GM18507 (cell line): ENCODE data around the gene RGS3.
A peak's percentile ranks its signal among the peaks of the same experiment; 100 is the strongest.

Source experiments
- DNase-seq: peaks from one replicate; pipeline ENCODE4 v3.0.0; 2011; ENCODE audit warnings: low read depth; ENCODE audit not compliant: insufficient read length; ENCODE audit errors: extremely low spot score
- FAIRE-seq: peaks from 2 replicates; lab custom pipeline; 2011; peaks lifted over from hg19 to GRCh38; lab: Jason Lieb, UNC

RGS3 gene

GRCh38 chr9:113603048-113603375, 139.5 kb downstream of the RGS3 start:
- FAIRE-seq, result no peak
- no peak for DNase-seq

- DNase-seq (no peak), FAIRE-seq (no peak)
These were observed 140.2 kb downstream of the RGS3 start for GRCh38 chr9:113603773-113604172.

- FAIRE-seq, result no peak
These were observed 140.9 kb downstream of the RGS3 start for GRCh38 chr9:113604393-113604792.

GRCh38 chr9:113606510-113606909, 143.0 kb downstream of the RGS3 start:
- DNase-seq, result no peak
- no peak for FAIRE-seq

More at GRCh38 chr9:113604393-113604792, 140.9 kb downstream of the RGS3 start:
- no peak for DNase-seq

GRCh38 chr9:113608082-113608685, 144.7 kb downstream of the RGS3 start:
- FAIRE-seq, result no peak
- no peak for DNase-seq

GRCh38 chr9:113609562-113610318, 146.2 kb downstream of the RGS3 start:
- no peak for DNase-seq
- FAIRE-seq, result no peak

GRCh38 chr9:113611461-113612215, 148.1 kb downstream of the RGS3 start:
- FAIRE-seq (no peak), DNase-seq (no peak)

GRCh38 chr9:113612216-113612747, 148.8 kb downstream of the RGS3 start:
- no peak for FAIRE-seq
- DNase-seq, result no peak

GRCh38 chr9:113612828-113613227, 149.3 kb downstream of the RGS3 start:
- FAIRE-seq, result no peak

GRCh38 chr9:113613815-113614413, 150.4 kb downstream of the RGS3 start:
- FAIRE-seq (no peak), DNase-seq (no peak)

More at GRCh38 chr9:113612828-113613227, 149.3 kb downstream of the RGS3 start:
- DNase-seq, result no peak

- peak; percentile 71 for FAIRE-seq
- DNase-seq, result no peak
These were observed 151.5 kb downstream of the RGS3 start for GRCh38 chr9:113614843-113615648.

- DNase-seq, result no peak
- FAIRE-seq, result no peak
These were observed 152.6 kb downstream of the RGS3 start for GRCh38 chr9:113616116-113616515.

GRCh38 chr9:113616621-113617496, 153.3 kb downstream of the RGS3 start:
- DNase-seq, result no peak
- peak; percentile 24 for FAIRE-seq

- DNase-seq (no peak), FAIRE-seq (no peak)
These were observed 154.0 kb downstream of the RGS3 start for GRCh38 chr9:113617550-113617949.

GRCh38 chr9:113618836-113619490, 155.4 kb downstream of the RGS3 start:
- no peak for FAIRE-seq
- no peak for DNase-seq

- no peak for FAIRE-seq
- DNase-seq, result no peak
These were observed 156.2 kb downstream of the RGS3 start for GRCh38 chr9:113619491-113620376.
